Spinal cord (tissue), 10 donors: ENCODE measurements around the gene CHRNB1. TPM values are rescaled to one million over a fixed set of nuclear protein-coding genes. Genes with fewer than 3 reads are reported as not detected.
A peak's percentile ranks its signal among the peaks of the same experiment; 100 is the strongest.
"Not testable (repeated sequence)": the region's sequence is repeated elsewhere in the genome, so short reads cannot be mapped to it uniquely, and the experiment has no call there.

ENCODE experiments used
- DNase-seq, 6 donors: peaks; one replicate each; pipeline versions ENCODE4 v3.0.0 to v3.0.0-alpha.2; 2013 to 2015; ENCODE audit warnings: low spot score in 6 of 6, low read depth in 4 of 6
- H3K27ac ChIP-seq: one replicate; pipeline ENCODE4 v1.5.1; 2013; ENCODE audit warnings: low read depth, low read length, control low read depth
- H3K27me3 ChIP-seq: one replicate; pipeline ENCODE4 v1.6.1; 2013; ENCODE audit warnings: low read length; ENCODE audit not compliant: control insufficient read depth, insufficient read depth
- H3K36me3 ChIP-seq: one replicate; pipeline ENCODE4 v1.6.1; 2013; ENCODE audit warnings: low read length; ENCODE audit not compliant: control insufficient read depth, insufficient read depth
- H3K4me1 ChIP-seq: one replicate; pipeline ENCODE4 v1.6.1; 2013; ENCODE audit warnings: low read length; ENCODE audit not compliant: control insufficient read depth, insufficient read depth
- H3K4me3 ChIP-seq: one replicate; pipeline ENCODE4 v1.5.1; 2013; ENCODE audit warnings: low read depth, low read length, control low read depth
- H3K9me3 ChIP-seq: one replicate; pipeline ENCODE4 v1.6.1; 2013; ENCODE audit warnings: low read length; ENCODE audit not compliant: control insufficient read depth, insufficient read depth
- WGBS: methylation state at CpG from one replicate; pipeline ENCODE4 v1.1.5; 2013; ENCODE audit warnings: missing lambda C conversion rate; ENCODE audit not compliant: insufficient coverage; 5-methylcytosine and 5-hydroxymethylcytosine counted together
- polyA plus RNA-seq, 2 donors: library from polyadenylated mRNA; unstranded; fragments of 120-200 nt; gene quantifications; one replicate each; pipeline ENCODE4 v1.2.1, GENCODE V29; 2013; ENCODE audit not compliant: insufficient read length in 2 of 2
- total RNA-seq, 2 donors: library from RNA; depleted of rRNA in 1 of 2; stranded (reverse); fragments of 120-200 nt in 1 of 2; fragments of >200 nt in 1 of 2; gene quantifications; one replicate each; pipeline versions ENCODE4 v1.2.3 to v1.2.4, GENCODE V29; 2013 to 2014
- donor health status: healthy.

CHRNB1 gene
- total and polyA plus RNA-seq, 4 donors: 19.1 to 25.9 (median 20.9) TPM

- H3K27ac ChIP-seq: peak overlapping the region; percentile 94
- H3K4me3 ChIP-seq: peak overlapping the region; percentile 65
- peaks cover 7% of the 10 kb centered on the region for H3K36me3 ChIP-seq
- H3K4me1 ChIP-seq: peaks cover 63% of the 10 kb centered on the region
- WGBS: 7% methylated on average over 5 of the region's 8 CpGs
- DNase-seq: no peak
- no peaks in the 10 kb centered on the region for H3K9me3 ChIP-seq
- H3K27me3 ChIP-seq: no peaks in the 10 kb centered on the region
These were observed 35.2 kb downstream of the CHRNB1 start for GRCh38 chr17:7480089-7480384.

DNA sequence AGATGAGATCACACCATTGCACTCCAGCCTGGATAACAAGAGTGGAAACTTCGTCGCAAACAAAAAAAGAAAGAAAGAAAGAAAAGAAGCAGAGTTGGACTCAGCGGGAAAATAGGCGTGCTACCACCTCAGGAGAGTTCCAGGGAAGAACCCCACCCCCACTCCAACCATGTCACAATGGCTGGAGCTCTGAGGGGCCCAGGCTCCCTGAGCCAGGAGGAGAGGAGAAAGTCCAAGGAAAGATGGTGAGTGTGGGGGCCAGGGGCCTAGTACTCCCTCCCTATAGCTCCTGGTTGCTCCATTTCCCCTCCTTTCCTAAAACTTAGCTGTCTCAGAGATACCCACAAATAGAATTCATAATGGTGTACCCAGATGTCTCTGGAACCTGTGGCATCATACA lies 36.4 kb downstream of the CHRNB1 start, which contains the start of gene SLC35G6:
TSS of gene SLC35G6 (plus strand) at position 172 of the 400 bp plus-strand sequence. CDS start at position 243, 71 bp downstream.
- DNase-seq, H3K9me3 ChIP-seq, H3K36me3 ChIP-seq, H3K27me3 ChIP-seq: not testable (repeated sequence)
- Histone ChIP-seq H3K27ac (peak within 1 kb of the TSS; percentile 94), H3K4me1 (peaks cover 68% of the 10 kb centered on the region), H3K4me3 (peak within 1 kb of the TSS; percentile 65)
- WGBS: no CpG with 5 or more reads among the region's 4 CpGs

- DNase-seq, H3K9me3 ChIP-seq, H3K27me3 ChIP-seq, H3K27ac ChIP-seq, H3K36me3 ChIP-seq, H3K4me3 ChIP-seq: not testable (repeated sequence)
- peaks cover 69% of the 10 kb centered on the region for H3K4me1 ChIP-seq
- 87% methylated on average over 27 of the region's 31 CpGs for WGBS
These were observed 37.2 kb downstream of the CHRNB1 start for GRCh38 chr17:7481842-7482741.

GRCh38 chr17:7482742-7483088 lies 37.9 kb downstream of the CHRNB1 start:
- not testable (repeated sequence) for DNase-seq, H3K27me3 ChIP-seq, H3K36me3 ChIP-seq, H3K9me3 ChIP-seq
- peaks cover 65% of the 10 kb centered on the region for H3K4me1 ChIP-seq
- peak overlapping the region; percentile 100 for H3K27ac ChIP-seq
- peak overlapping the region; percentile 86 for H3K4me3 ChIP-seq
- 83% methylated on average over 6 of the region's 6 CpGs for WGBS

- H3K4me1 ChIP-seq: peaks cover 59% of the 10 kb centered on the region
- peak; percentile 68 to 99 (median 86) for DNase-seq
- no peaks in the 10 kb centered on the region for H3K9me3 ChIP-seq
- H3K4me3 ChIP-seq: peak overlapping the region; percentile 86
- peaks cover 4% of the 10 kb centered on the region for H3K36me3 ChIP-seq
- no peaks in the 10 kb centered on the region for H3K27me3 ChIP-seq
- WGBS: under 1% methylated on average over 27 of the region's 38 CpGs
- peak overlapping the region; percentile 100 for H3K27ac ChIP-seq
These were observed 38.6 kb downstream of the CHRNB1 start for GRCh38 chr17:7483255-7484066.

- peak within 1 kb of the TSS; percentile 100 for H3K27ac ChIP-seq
- H3K36me3 ChIP-seq: peaks cover 4% of the 10 kb centered on the region
- H3K27me3 ChIP-seq: no peaks in the 10 kb centered on the region
- H3K9me3 ChIP-seq: no peaks in the 10 kb centered on the region
- peak; percentile 95 to 99 (median 98) for DNase-seq
- under 1% methylated on average over 51 of the region's 64 CpGs for WGBS
- H3K4me1 ChIP-seq: peaks cover 59% of the 10 kb centered on the region
- H3K4me3 ChIP-seq: peak within 1 kb of the TSS; percentile 86
These were observed 39.4 kb downstream of the CHRNB1 start, which contains the start of gene POLR2A for GRCh38 chr17:7484067-7484918. Gene POLR2A, plus strand, starts transcription at chr17:7484366.

- Histone ChIP-seq H3K4me3 (peak overlapping the region; percentile 86), H3K27ac (peak overlapping the region; percentile 100), H3K36me3 (peaks cover 7% of the 10 kb centered on the region), H3K9me3 (no peaks in the 10 kb centered on the region), H3K4me1 (peaks cover 57% of the 10 kb centered on the region), H3K27me3 (no peaks in the 10 kb centered on the region)
- DNase-seq: no peak
- 0% methylated on average over 11 of the region's 19 CpGs for WGBS
These were observed 40.1 kb downstream of the CHRNB1 start for GRCh38 chr17:7484919-7485377.

DNA sequence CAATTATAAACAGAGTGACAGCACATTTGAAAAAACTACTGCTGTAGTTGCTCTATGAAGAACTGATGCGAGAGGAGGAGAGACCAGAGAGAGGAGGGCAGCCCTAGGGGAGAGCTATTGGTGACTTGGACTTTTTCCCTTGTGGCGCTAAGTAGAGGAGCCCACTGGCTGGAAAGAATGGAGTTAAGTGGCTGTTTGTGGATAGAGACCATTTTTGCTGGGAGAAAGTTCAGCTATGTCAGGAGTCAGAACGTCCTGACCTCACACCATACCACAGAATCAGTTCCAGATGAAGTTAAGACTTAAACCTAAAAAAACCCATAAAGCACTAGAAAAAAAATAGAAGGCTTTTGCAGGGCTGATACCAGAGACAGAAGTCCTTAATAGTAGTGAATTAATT lies 41.3 kb downstream of the CHRNB1 start:
- Histone ChIP-seq H3K27me3 (no peaks in the 10 kb centered on the region), H3K4me3 (peak overlapping the region; percentile 86), H3K27ac (peak overlapping the region; percentile 47), H3K4me1 (peaks cover 44% of the 10 kb centered on the region), H3K36me3 (peaks cover 9% of the 10 kb centered on the region), H3K9me3 (no peaks in the 10 kb centered on the region)
- WGBS: 54% methylated on average over 1 of the region's 3 CpGs
- DNase-seq: no peak

DNA sequence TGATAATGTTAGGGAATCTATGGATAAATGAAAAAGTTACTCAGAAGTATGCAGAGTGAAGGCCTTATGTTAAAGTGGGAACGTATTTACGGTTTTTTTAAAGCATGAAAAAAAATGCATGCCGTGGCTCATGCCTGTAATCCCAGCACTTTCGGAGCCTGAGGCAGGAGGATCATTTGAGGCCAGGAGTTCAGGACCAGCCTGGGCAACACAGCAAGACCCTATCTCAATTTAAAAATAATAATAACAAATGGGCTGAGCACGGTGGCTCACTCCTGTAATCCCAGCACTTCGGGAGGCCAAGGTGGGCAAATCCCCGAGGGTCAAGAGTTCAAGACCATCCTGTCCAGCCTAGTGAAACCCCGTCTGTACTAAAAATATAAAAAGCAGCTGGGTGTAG lies 45.3 kb downstream of the CHRNB1 start:
- Histone ChIP-seq H3K4me3 (no peak overlapping the region), H3K9me3 (no peaks in the 10 kb centered on the region), H3K4me1 (peaks cover 20% of the 10 kb centered on the region), H3K27ac (no peak overlapping the region), H3K27me3 (no peaks in the 10 kb centered on the region), H3K36me3 (peaks cover 9% of the 10 kb centered on the region)
- WGBS: 95% methylated on average over 3 of the region's 8 CpGs
- DNase-seq: no peak
